Measurements from ENCODE around the gene CEP112.

CEP112 gene

GRCh38 chr17:65987988-65988387 lies 203.9 kb downstream of the CEP112 start:
- DNase-seq (ENCODE audit: low read depth), result no peak

- no peak for DNase-seq (ENCODE audit: low read depth)
These were observed 206.4 kb downstream of the CEP112 start for GRCh38 chr17:65985571-65985970.

- DNase-seq (ENCODE audit: low read depth), result no peak
These were observed 207.6 kb downstream of the CEP112 start for GRCh38 chr17:65984299-65984698.

- no peak for DNase-seq (ENCODE audit: low read depth)
These were observed 213.1 kb downstream of the CEP112 start for GRCh38 chr17:65978871-65979270.

GRCh38 chr17:65977041-65977440 lies 214.9 kb downstream of the CEP112 start:
- no peak for DNase-seq (ENCODE audit: low read depth)

GRCh38 chr17:65975878-65976277 lies 216.1 kb downstream of the CEP112 start:
- DNase-seq (ENCODE audit: low read depth), result no peak

GRCh38 chr17:65973237-65973636 lies 218.7 kb downstream of the CEP112 start:
- no peak for DNase-seq (ENCODE audit: low read depth)

GRCh38 chr17:65967372-65967771 lies 224.6 kb downstream of the CEP112 start:
- DNase-seq (ENCODE audit: low read depth), result no peak

GRCh38 chr17:65966072-65966695 lies 225.7 kb downstream of the CEP112 start:
- no peak for DNase-seq (ENCODE audit: low read depth)

GRCh38 chr17:65963179-65963578 lies 228.8 kb downstream of the CEP112 start:
- DNase-seq (ENCODE audit: low read depth), result no peak

GRCh38 chr17:65959630-65960029 lies 232.3 kb downstream of the CEP112 start:
- no peak for DNase-seq (ENCODE audit: low read depth)

- no peak for DNase-seq (ENCODE audit: low read depth)
These were observed 235.1 kb downstream of the CEP112 start for GRCh38 chr17:65956814-65957213.

GRCh38 chr17:65954148-65954449 lies 237.8 kb downstream of the CEP112 start:
- no peak for DNase-seq (ENCODE audit: low read depth)

- DNase-seq (ENCODE audit: low read depth), result no peak
These were observed 238.4 kb downstream of the CEP112 start for GRCh38 chr17:65953316-65954147.

GRCh38 chr17:65952586-65952985 lies 239.3 kb downstream of the CEP112 start:
- no peak for DNase-seq (ENCODE audit: low read depth)

- no peak for DNase-seq (ENCODE audit: low read depth)
These were observed 239.9 kb downstream of the CEP112 start for GRCh38 chr17:65952015-65952414.

GRCh38 chr17:65947831-65948230 lies 244.1 kb downstream of the CEP112 start:
- DNase-seq (ENCODE audit: low read depth), result no peak

- DNase-seq (ENCODE audit: low read depth), result no peak
These were observed 249.3 kb downstream of the CEP112 start for GRCh38 chr17:65942592-65942991.

GRCh38 chr17:65941356-65941899 lies 250.5 kb downstream of the CEP112 start:
- no peak for DNase-seq (ENCODE audit: low read depth)

GRCh38 chr17:65936013-65936412 lies 255.9 kb downstream of the CEP112 start:
- no peak for DNase-seq (ENCODE audit: low read depth)

GRCh38 chr17:65933290-65933689 lies 258.6 kb downstream of the CEP112 start:
- no peak for DNase-seq (ENCODE audit: low read depth)

- no peak for DNase-seq (ENCODE audit: low read depth)
These were observed 260.4 kb downstream of the CEP112 start for GRCh38 chr17:65931246-65932149.
